ENCODE results near the gene PDCD10.
A peak's percentile ranks its signal among the peaks of the same experiment; 100 is the strongest.

The PDCD10 gene

DNA sequence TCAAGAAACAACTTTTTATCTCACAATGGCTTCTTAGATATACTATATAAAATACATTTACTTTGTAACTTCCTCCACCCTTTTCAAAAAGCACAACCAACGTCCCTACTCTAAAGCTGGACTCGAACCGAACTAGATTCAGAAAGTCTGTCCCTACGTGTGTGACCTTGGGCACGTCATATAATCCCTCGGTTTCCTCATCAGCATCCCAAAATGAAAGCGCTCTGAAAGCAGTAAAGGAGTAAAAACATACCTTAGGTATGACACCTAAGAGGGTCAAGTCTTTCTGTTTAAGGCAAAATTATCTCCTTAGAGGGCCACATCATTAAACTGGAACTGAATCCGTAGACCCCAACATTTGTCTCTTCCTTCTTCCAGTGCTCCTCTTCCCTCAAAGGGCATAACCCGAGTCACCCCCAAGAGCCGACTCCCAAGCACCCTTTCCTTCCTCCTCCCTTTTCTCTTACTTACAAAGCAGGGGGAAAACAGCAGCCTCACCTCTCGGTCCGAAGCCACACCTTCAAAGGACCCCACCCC, 663 bp downstream of the PDCD10 start:
- no peak for DNase-seq (ENCODE audit: low read depth)

DNA sequence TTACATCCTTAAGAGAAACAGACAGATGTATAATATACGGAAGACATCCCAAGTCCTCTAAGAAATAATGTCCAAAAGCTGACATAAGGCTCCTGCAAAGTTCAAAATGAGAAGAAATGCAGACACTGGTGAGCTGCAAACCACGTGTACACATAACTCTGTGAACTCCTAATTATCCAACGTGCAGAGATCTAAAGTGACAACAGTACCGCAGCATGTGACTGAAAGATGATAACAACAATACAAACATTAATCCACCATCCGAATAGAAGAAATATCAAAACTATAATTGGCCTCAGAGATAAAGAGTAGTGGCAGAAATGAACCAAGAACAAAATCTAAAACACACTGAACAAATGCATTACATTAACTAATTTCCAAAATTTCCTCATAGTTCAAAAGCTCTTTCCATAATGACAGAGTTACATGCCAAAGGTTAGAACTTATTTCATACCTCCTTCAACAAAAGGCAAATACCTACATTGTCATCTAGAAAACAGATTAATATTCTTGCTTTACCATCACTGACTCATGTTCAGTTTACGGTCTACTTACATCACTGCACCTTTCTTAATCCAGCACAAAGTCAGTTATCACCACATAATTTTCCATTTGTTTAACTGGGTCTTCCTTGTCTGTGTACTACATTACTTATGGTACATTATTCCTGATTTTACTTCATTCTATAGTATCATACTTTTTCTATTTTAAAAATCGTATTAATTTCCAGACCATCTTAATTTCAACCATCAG, 2.2 kb downstream of the PDCD10 start:
- no peak for DNase-seq (ENCODE audit: low read depth)

DNA sequence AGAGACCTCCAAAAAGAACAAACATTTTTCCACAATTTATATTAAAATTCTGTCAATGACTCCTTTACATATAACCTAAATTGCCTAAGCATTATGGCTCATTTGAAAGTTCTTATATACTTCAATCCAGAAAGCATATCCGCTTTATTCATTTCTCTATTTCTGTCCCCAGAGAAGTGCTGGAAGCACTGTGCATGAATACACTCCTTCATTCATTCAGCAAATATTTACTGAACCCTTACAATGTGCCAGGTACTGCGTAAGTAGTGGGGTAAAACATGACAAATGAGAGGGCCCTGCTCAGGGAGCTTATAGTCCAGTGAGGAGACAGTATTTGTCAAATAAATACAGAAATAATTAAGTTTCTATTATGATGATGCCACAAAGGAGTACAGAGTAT, 3.3 kb downstream of the PDCD10 start:
- no peak for DNase-seq (ENCODE audit: low read depth)

DNA sequence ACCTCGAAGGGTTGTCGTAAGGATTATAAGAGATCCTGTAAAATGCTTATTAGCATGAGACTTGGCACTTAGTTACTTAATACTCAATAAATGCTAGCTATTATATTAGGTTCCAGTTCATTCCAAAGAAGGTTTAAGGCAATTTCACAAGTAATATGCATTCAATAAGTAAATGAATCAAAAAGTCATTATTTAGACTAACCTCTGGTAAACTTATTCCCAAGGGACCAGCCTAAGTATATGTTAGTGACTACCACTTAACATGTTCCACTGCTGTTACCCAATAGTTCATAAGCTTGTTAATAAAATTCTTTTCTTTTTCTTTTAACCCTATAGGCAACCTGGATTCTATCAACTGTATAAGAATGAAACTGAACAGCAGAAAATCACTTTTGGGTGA, 5.1 kb downstream of the PDCD10 start:
- DNase-seq (ENCODE audit: low read depth), result no peak

DNA sequence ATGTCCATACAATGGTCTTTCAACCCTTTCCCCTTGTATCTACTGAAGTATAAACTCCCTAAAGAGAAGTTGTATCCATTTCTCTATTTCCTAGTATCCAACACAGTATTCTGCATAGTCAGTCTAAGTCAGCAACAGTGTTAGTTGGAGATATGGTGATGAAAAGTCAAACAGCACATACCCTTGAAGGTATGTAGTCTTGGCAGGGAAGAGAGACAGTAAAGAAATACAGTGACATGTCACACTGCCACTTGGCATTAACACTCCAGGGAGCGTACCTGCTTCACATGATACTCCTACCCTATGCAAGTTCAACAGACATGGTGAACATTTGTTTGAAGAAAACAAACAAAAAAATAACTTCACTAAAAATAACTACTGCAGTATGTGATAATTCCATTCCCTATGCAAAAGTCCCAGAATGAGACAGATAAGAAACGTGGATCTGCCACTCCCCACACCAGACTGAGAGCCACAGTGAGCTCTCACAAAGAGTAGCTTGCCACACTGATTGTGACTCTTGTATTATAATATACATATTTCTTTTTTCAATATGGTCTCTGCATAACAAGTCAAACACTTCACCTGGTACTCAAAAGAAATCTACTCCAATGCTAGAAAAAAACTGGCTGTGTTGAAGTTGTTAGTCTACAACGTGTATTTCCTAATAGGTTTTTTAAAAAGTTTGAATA, 5.9 kb downstream of the PDCD10 start:
- no peak for DNase-seq (ENCODE audit: low read depth)

DNA sequence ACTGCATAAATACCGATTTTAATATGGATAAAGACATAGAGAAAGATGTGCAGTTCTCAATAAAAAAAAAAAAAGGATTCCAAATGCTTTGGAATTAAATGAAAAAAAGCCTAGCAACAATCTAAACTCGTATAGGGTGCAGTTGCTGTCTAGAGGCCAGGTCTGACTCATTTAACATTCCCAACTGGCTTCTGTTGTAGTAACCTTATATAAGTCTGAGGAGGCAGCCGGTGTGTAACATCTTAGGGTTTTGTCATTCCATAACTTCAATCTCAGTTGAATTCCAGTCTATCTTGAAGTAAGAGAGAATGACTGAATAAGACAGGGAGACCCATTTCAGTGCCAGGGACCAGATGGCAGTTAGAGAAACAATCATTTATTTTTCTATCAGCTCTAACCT, 6.5 kb downstream of the PDCD10 start:
- no peak for DNase-seq (ENCODE audit: low read depth)

DNA sequence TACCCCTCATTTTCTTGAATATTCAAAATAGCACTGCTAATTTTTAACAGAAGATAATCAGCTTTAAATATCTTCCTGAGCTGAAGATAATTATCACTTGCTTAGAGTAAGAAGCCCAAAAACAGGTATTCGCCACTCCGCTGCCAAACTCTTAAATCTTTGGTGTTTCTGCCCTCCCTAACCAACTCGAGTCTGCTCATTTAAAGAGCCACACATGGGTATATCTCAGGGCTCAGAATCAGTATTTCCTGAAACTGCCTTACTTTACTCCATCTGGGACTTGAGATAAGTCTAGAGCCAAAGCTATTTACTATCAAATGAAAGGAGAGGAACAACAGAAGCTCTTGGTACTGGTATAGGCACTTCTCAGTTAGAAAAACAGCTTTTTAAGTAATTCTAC, 10.8 kb downstream of the PDCD10 start:
- DNase-seq (ENCODE audit: low read depth), result no peak

DNA sequence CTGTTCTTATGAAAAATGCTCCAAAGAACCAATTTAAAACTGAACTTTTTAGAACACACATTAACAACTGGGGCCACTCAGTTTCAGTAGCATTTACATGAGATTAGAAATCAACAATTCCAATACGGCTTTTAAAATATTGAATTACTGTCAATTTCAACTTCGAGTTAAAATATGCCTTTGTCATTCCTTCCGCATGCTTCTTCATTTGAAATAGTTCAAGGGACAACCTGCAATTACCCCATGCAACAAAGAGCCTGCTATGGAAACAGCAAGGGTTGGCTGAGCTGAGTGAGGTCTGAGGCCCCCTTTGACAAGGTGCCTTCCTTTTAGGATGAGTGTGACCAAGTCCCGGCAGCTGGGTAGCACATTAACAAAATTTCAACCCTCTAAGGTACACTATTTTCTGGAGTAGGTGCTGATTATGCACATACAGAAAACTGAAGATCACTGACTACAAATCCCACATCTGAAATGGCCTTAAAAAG, 11.6 kb downstream of the PDCD10 start:
- DNase-seq (ENCODE audit: low read depth), result no peak

DNA sequence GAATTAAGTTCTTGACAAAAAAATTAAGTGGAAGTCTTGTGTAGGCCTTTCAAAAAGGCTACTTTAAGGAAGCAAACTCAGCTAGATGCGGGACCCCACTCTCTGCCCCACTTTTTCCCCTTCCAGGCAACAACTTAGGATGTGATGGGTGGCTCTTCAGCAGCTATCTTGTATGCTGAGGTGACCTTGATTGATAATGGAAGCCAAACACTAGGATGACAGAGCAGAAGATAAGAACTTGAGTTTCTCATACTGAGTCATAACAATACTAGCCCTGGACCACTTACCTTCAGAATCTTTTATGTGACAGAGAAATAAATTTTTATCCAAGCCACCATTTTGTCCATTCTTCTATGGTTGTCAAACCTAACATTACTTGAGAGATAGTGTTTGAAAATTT, 16.1 kb downstream of the PDCD10 start:
- DNase-seq (ENCODE audit: low read depth), result no peak

DNA sequence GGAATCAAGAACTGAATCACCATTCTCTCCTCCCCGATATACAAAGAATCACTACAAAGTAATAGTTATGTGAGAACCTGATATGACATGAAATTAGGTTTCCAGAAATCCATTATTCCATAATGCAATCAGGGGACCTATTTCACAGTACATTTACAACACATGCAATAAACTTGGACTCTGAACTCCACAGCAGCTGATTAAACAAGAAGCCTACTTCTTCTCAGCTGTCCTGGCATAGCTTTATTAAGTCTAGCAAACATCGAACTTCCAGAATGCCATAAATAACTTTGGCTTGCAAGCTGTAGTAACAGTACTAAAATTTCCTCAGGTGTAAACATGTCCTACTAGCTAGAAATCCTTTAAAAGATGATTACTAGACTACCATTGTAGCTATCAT, 17.8 kb downstream of the PDCD10 start:
- no peak for DNase-seq (ENCODE audit: low read depth)

DNA sequence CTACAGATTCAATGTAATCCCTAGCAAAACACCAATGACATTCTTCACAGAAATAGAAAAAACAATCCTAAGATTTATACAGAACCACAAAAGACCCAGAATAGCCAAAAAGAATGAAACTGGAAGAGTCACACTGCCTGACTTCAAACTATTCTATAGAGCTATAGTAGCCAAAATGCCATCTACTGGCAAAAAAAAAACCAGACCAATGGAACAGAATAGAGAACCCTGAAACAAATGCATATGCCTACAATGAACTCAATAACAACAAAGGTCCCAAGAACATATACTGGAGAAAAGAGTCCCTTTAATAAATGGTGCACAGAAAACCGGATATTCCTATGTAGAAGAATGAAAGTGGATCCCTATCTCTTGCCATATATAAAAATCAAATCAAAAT, 19.8 kb downstream of the PDCD10 start:
- DNase-seq (ENCODE audit: low read depth), result no peak

DNA sequence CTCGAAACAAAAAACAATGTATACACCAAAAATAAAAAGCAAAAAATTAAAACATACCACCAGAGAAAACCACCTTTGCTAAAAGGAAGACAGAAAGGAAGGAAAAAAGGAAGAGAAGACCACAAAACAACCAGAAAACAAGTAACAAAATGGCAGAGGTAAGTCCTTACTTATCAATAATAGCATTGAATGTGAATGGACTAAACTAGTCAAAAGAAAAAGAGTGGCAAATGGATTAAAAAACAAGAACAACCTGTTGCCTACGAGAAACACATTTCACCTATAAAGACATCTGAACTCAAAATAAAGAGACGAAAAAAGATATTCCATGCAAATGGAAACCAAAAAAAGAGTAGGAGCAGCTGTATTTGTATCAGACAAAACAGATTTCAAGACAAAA, 22.2 kb downstream of the PDCD10 start:
- DNase-seq (ENCODE audit: low read depth), result no peak

DNA sequence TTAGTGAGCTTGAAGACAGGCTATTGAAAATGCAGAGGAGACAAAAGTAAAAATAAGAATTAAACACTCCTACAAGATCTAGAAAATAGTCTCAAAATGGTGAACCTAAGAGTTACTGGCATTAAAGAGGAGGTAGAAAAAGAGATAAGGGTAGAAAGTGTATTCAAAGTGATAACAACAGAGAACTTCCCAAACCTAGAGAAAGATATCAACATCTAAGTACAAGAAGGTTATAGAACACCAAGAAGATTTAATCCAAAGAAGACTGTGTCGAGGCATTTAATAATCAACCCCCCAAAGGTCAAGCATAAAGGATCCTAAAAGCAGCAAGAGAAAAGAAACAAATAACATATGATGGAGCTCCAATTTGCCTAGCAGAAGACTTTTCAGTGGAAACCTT, 23.3 kb downstream of the PDCD10 start:
- DNase-seq (ENCODE audit: low read depth), result no peak

DNA sequence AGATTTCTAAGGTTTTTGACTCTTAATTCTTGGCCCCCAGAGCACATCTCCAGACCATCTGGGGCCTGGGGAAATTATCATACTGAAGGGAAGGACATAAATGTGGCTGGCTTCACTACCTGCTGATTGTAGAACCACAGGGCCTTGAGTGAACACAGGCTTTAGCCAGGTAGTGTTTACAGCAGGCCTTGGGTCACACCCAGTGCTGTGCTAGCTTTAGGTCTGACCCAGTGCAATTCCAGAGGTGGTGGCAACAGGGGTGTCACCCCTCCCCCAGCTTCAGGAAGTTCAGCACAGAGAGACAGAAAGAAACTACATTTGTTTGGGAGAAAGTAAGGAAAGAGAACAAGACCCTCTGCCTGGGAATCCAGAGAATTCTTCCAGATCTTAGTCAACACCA, 24.1 kb downstream of the PDCD10 start:
- no peak for DNase-seq (ENCODE audit: low read depth)

DNA sequence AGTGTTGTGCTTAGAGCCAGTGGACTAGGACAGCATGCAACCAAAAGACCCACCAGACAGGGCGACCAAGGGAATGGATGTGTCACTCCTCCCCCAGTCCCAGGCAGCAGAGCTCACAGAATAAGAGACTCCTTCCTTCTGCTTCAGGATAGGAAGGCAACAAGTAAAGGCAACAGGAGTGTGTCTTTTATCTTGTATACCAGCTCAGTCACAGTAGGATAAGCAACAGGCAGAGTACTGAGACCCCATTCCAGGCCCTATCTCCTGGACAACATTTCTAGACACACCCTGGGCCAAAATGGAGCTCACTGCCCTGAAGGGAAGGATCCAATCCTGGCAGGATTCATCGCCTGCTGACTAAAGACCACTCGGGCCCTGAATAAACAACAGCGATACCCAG, 25.0 kb downstream of the PDCD10 start:
- no peak for DNase-seq (ENCODE audit: low read depth)

DNA sequence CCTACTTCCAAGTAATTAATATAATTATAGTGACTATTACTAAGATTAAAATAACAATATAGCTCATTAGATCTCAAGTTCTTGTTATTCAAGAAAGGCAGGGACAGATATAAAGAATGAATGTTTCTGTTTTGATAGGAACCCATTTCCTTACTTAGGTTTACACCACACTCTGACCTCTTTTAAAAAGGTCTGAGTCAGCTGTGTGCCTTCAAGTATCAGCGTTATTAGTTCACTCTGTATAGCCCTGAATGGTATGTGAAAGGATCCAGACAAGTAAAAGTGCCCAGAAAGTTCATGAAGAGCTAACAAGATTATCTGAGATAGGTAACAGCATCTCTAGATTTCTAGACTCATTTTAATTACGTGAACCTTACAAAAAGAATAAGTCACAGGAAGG, 28.9 kb downstream of the PDCD10 start:
- no peak for DNase-seq (ENCODE audit: low read depth)

DNA sequence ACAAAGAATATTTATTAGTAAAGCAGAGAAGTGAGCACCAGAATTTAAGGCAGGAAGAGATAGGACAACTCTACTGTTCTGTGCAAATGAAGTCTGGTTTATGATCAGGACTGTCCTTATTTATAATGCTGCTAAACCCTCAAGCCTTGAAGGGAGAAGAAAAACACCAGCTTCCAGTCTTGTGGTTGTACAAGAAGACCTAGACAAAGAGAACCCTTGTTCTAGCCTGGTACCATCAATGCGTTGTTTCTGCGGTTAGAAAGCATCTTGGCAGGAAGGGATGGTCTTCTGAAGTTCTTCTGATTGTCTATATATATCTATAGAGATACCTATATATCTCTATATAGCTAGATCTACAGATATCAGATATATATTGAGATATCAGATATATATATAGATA, 33.8 kb downstream of the PDCD10 start:
- DNase-seq (ENCODE audit: low read depth), result no peak

DNA sequence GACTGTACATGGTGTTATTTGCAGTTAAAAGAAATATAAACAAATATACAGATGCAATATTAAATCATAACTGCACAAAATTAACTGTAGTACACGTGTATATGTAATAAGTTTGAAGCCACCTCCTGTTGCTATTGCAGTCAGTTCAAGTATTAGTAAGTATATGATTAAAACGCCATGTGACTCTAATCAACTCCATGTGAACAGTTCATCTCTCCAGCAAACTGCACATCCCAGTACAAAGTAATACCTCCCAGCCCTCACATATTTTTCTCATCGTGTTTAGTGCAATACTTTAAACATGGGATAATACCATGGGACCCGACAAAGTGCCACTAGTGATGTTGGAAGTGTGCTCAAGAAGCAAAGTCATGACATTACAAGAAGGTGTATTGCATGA, 34.6 kb downstream of the PDCD10 start:
- no peak for DNase-seq (ENCODE audit: low read depth)

DNA sequence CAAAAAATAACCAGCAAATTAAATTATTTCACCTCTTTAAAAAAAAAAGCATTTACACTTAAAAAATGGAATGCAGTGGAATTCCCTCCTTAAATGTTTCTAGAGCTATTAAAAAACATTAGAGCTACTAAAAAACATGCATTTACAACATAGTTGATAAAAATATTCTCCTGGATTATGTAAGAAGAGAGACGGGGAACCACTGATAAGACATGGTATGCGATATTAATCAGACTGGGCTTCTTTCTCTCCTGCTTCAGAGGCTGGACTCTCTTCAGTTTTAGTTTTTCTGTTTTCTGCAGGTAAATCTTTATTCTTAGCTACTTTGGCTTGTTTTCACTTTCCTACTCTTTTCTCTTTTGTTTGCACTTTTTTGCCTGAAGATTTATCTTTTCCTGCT, 40.6 kb downstream of the PDCD10 start:
- DNase-seq (ENCODE audit: low read depth), result no peak

DNA sequence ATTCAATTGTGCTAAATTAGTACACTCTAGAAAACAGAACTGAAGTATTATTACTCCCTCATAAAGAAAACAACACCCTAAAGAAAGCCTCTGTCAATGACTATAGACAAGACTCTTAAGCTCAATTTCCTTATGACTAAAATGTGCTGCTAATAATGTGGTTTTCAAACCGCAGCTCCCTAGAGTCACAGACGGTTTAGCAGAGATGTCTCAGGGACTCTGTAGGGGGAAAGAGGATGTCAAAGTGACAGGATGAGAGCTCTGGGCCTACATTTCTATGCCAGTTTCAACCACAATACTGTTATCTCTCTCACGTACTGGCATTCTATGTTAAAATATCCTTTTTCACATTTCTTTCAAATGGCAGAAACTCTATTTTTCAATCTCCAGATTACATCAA, 43.3 kb downstream of the PDCD10 start:
- peak; percentile 3 for DNase-seq (ENCODE audit: low read depth)

DNA sequence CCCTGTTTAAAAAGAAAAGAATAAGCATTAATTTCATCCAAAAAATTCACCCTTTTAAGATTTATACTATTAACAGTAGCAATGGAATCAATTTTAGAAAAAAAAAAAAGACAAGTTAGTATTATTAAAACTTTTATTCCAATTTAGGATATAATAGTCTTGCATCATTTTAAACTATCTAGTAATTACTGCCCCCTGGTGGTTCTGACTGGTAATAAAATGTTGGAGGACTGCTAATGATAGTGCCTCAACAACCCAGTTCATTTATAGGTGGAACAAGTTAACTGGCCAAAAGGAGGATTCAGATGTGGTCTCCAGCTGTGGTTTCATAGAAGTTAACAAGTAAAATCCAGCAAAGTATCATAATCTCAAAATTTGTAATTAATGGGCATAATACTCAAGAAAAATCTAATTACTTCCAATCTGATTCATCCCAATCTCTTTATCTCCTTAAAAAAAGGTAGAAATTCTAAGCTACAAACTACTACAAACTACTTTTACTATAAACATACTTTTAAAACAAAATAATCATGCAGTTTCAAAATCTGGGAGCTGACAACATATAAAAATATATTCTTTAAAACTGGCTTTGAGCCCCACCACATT, 50.2 kb downstream of the PDCD10 start:
- peak; percentile 9 for DNase-seq (ENCODE audit: low read depth)

DNA sequence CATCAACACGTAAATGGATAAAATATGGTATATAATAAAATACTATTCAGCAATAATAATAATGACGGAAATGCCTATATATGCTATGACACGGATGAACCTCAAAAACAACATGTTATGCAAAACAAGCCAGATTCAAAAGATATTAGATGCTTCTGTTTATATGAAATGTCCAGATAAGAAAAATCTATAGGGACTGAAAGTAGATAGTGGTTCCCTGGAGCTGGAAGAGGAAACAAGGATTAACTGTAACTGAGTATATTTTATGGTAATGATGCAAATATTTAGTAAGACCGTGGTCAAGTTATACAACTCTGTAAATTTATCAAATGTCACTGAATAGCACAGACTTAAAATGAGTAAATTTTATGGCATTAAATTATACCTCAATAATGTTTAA, 55.2 kb downstream of the PDCD10 start:
- no peak for DNase-seq (ENCODE audit: low read depth)

DNA sequence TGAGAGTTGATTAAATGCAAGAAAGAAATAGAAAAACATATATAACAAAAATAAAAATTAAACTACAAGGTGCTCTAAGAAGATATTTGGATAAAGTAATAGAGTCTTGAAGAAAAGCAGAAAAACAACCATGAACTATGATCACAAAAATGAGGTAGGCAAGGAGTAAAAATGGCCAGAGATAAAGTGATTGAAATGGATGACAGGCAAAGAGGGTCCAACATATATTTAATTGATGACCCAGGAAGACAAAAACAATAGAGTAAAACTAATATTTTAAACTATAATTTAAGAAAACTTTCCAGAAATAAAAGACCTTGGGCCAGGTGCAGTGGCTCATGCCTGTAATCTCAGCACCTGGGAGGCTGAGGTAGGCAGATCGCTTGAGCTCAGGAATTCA, 58.8 kb downstream of the PDCD10 start:
- DNase-seq (ENCODE audit: low read depth), result no peak

All from activated T-cell treated with anti-CD3 and anti-CD28 coated beads for 48 hours (primary cell).